HepG2 (cell line): ENCODE data around the gene MAMLD1. TPM values are rescaled to one million over a fixed set of nuclear protein-coding genes. Genes with fewer than 3 reads are reported as not detected.

ENCODE experiments used
- ATAC-seq: fragments of 200-7000 bp; cut with Tn5 transposase; 3 replicates; pipeline ENCODE4 v1.9.1; 2020; ENCODE audit warnings: mild to moderate bottlenecking, moderate library complexity
- BruUV-seq: library from RNA; stranded (reverse); fragments of 400-500 nt; replicated peaks from 2 replicates; lab custom pipeline; 2021; lab: Mats Ljungman, UMichigan
- CTCF ChIA-PET: fragments of 300-600 bp; formaldehyde crosslinking; extraction: SDS; loops from one replicate; lab custom pipeline; 2021; ENCODE audit warnings: low total read pairs, inconsistent platforms, low intra/inter-chr PET ratio; lab: Yijun Ruan, JAX
- POLR2A ChIA-PET: fragments of 350-600 bp; sonication (Branson Sonifier 250); formaldehyde crosslinking; loops from one replicate; lab custom pipeline; 2020; ENCODE audit warnings: antibody characterized with exemption, inconsistent platforms; lab: Yijun Ruan, JAX
- DNase-seq: peaks from one replicate; pipeline ENCODE4 v3.0.0-alpha.2; 2015; ENCODE audit warnings: low spot score
- FAIRE-seq: peaks from 3 replicates; lab custom pipeline; 2011; peaks lifted over from hg19 to GRCh38; lab: Jason Lieb, UNC
- H2AFZ ChIP-seq: one replicate; pipeline ENCODE4 v1.6.1; 2011; ENCODE audit warnings: low read length, inconsistent platforms
- H3K27ac ChIP-seq: fragments of 300-600 bp; 3 replicates; pipeline ENCODE4 v1.8.0; 2011; ENCODE audit warnings: mixed run types, mild to moderate bottlenecking, mixed read lengths, low read length, inconsistent platforms; ENCODE audit not compliant: insufficient read depth; ENCODE audit errors: extremely low read length
- H3K27me3 ChIP-seq, 2 experiments: fragments of 200-600 bp in 1 of 2; 2 replicates in 1 of 2; 3 replicates in 1 of 2; pipeline versions ENCODE4 v1.6.0 to v1.8.0; 2011; ENCODE audit warnings: low read length in 2 of 2, mild to moderate bottlenecking in 2 of 2, moderate library complexity in 2 of 2, inconsistent platforms in 1 of 2; ENCODE audit not compliant: insufficient read depth in 2 of 2, control insufficient read depth in 1 of 2
- H3K36me3 ChIP-seq, 2 experiments: fragments of 200-600 bp in 1 of 2; replicated peaks in 1 of 2; 2 replicates in 1 of 2; 3 replicates in 1 of 2; pipeline versions ENCODE4 v1.5.1 to v1.8.0; 2011; ENCODE audit warnings: low read length in 2 of 2, inconsistent platforms in 1 of 2; ENCODE audit not compliant: insufficient read depth in 2 of 2, control insufficient read depth in 1 of 2
- H3K4me1 ChIP-seq: 2 replicates; pipeline ENCODE4 v1.5.1; 2012; ENCODE audit warnings: low read length, inconsistent platforms; ENCODE audit not compliant: insufficient read depth
- H3K4me2 ChIP-seq: 2 replicates; pipeline ENCODE4 v1.6.0; 2011; ENCODE audit warnings: low read depth, low read length, inconsistent platforms
- H3K4me3 ChIP-seq, 3 experiments: fragments of 200-600 bp in 1 of 3; sonication (generic), shearing (Covaris generic) in 1 of 3; replicated peaks in 1 of 3; 2 replicates each; pipeline ENCODE4 v1.5.1; 2011 to 2016; ENCODE audit warnings: low read length in 3 of 3, inconsistent platforms in 2 of 3, low read depth in 2 of 3, mild to moderate bottlenecking in 2 of 3, control low read depth in 1 of 3, mixed read lengths in 1 of 3; ENCODE audit not compliant: insufficient read depth in 1 of 3
- H3K79me2 ChIP-seq: one replicate; pipeline ENCODE4 v1.6.1; 2011; ENCODE audit warnings: low read length, inconsistent platforms; ENCODE audit not compliant: insufficient read depth
- H3K9ac ChIP-seq: 2 replicates; pipeline ENCODE4 v1.6.0; 2011; ENCODE audit warnings: mild to moderate bottlenecking, low read depth, low read length, inconsistent platforms; ENCODE audit not compliant: insufficient read depth
- H3K9me3 ChIP-seq: 2 replicates; pipeline ENCODE4 v1.5.1; 2012; ENCODE audit warnings: mild to moderate bottlenecking, low read length
- H4K20me1 ChIP-seq: 2 replicates; pipeline ENCODE4 v1.6.0; 2011; ENCODE audit warnings: inconsistent platforms, mild to moderate bottlenecking, low read length, moderate library complexity; ENCODE audit not compliant: insufficient read depth
- ATRX ChIP-seq: sonication (generic); formaldehyde crosslinking; IDR thresholded peaks from 2 replicates; pipeline ENCODE4 v1.4.0; 2020; ENCODE audit warnings: missing genetic modification reagents, borderline replicate concordance
- HDAC2 ChIP-seq: sonication (generic); formaldehyde crosslinking; IDR thresholded peaks from 2 replicates; pipeline ENCODE4 v1.4.0; 2020; ENCODE audit warnings: missing genetic modification reagents
- RERE ChIP-seq: IDR thresholded peaks from 2 replicates; pipeline ENCODE4 v1.6.1; 2016; ENCODE audit warnings: low read depth, missing genetic modification reagents, missing compliant biosample characterization
- SIN3B ChIP-seq: fragments of 150-350 bp; IDR thresholded peaks from 2 replicates; pipeline ENCODE4 v1.6.1; 2014; ENCODE audit warnings: low read length
- TBL1XR1 ChIP-seq: fragments of 150-350 bp; IDR thresholded peaks from 2 replicates; pipeline ENCODE4 v1.6.1; 2014; ENCODE audit warnings: borderline replicate concordance, low read length; ENCODE audit not compliant: partially characterized antibody
- TFDP1 ChIP-seq: IDR thresholded peaks from 2 replicates; pipeline ENCODE4 v1.6.1; 2016; ENCODE audit warnings: missing compliant biosample characterization, missing genetic modification reagents, borderline replicate concordance
- ZBTB14 ChIP-seq: sonication (generic); formaldehyde crosslinking; IDR thresholded peaks from 2 replicates; pipeline ENCODE4 v1.4.0; 2020; ENCODE audit warnings: missing genetic modification reagents
- ZNF20 ChIP-seq: sonication (generic); formaldehyde crosslinking; IDR thresholded peaks from 2 replicates; pipeline ENCODE4 v1.4.0; 2020; ENCODE audit warnings: mild to moderate bottlenecking, moderate library complexity, missing genetic modification reagents
- ZNF383 ChIP-seq: sonication (generic); formaldehyde crosslinking; IDR thresholded peaks from 2 replicates; pipeline ENCODE4 v1.4.0; 2020; ENCODE audit warnings: missing genetic modification reagents, mild to moderate bottlenecking, borderline replicate concordance
- WGBS: methylation state at CpG from one replicate; pipeline ENCODE4 v1.1.6; 2017; ENCODE audit warnings: low lambda C conversion rate; 5-methylcytosine and 5-hydroxymethylcytosine counted together
- in situ Hi-C: cut with HindIII; loops from 2 replicates; pipeline ENCODE4 v1.10.0; 2017; ENCODE audit warnings: low pct_unique_long_range_greater_than_20kb; ENCODE audit not compliant: extremely low pct_ligation_motif_present
- intact Hi-C: fragments of 100-400 bp; cut with micrococcal nuclease; formaldehyde crosslinking; loops from one replicate; pipeline ENCODE4 v1.10.0; 2022; ENCODE audit not compliant: unreplicated experiment
- polyA plus RNA-seq, 8 experiments: library from polyadenylated mRNA; depleted of rRNA in 3 of 8; stranded (reverse) in 7 of 8; unstranded in 1 of 8; fragments of >200 nt; fragmentation: Illumina TruSeq in 4 of 8; extraction: Trizol in 4 of 8; gene quantifications; 2 replicates each; pipeline versions ENCODE4 v1.2.1 to v1.2.3, GENCODE V29; 2011 to 2016; ENCODE audit warnings: low read depth in 4 of 8, missing spikeins in 1 of 8, mixed read lengths in 1 of 8; ENCODE audit not compliant: insufficient read depth in 1 of 8
- total RNA-seq, 5 experiments: library from RNA; depleted of rRNA; stranded (reverse); fragments of >200 nt; fragmentation: Illumina TruSeq; extraction: Trizol; gene quantifications; 2 replicates each; pipeline ENCODE4 v1.2.3, GENCODE V29; 2016; ENCODE audit warnings: low read depth in 1 of 5
- TF ChIP-seq, protein P1 (sequence below): sonication (generic); formaldehyde crosslinking; IDR thresholded peaks from 2 replicates; pipeline ENCODE4 v1.4.0; 2020; ENCODE audit warnings: missing genetic modification reagents, borderline replicate concordance

Gene MAMLD1
- total and polyA plus RNA-seq, 2 of the 13 experiments (the other 11 are each of a cell fraction or from before 2014, with no cell fraction given): not detected

DNA sequence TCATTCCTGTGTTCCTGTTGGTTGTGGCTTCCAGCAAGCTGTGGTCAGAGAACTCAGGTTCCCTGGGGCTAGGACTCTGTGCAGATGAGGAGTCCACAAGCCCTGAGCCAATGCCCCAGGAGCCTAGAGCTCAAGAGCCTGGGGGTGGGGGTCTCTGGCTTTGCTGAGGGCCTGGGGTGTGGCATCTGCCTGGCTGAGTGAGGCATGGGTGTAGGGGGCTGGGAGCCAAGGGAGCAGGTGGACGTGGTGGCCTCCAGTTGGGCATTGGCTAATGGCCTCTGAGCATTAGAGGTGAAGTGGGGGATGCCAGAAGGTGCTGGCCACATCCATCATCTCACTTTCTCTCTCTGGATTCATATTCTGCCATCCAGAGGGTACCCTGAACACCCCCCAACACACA, 5.3 kb upstream of the MAMLD1 start:
- Histone ChIP-seq H3K4me1 (no peaks in the 10 kb centered on the region), H3K27me3 (peaks cover 4 to 20% of the 10 kb centered on the region in 2 experiments; a peak in 4 of 5 replicates), H3K79me2 (no peaks in the 10 kb centered on the region), H3K9me3 (no peaks in the 10 kb centered on the region), H3K36me3 (no peaks in the 10 kb centered on the region), H3K4me3 (no peak overlapping the region), H2AFZ (no peak overlapping the region), H3K4me2 (no peak overlapping the region), H3K9ac (no peak overlapping the region), H4K20me1 (no peaks in the 10 kb centered on the region), H3K27ac (no peak overlapping the region)
- in situ Hi-C loops (loop anchor here (25.0 kb wide), 1 partner anchor 395 kb away; no protein-coding TSS in a partner anchor), intact Hi-C loops (no loop called here)
- ChIA-PET POLR2A (no interaction called here), CTCF (no interaction called here)
- no peak for ATAC-seq
- FAIRE-seq: no peak
- no CpG with 5 or more reads among the region's 1 CpG for WGBS
- no TSS peak for BruUV-seq
- DNase-seq: no peak
- no peak for TF ChIP-seq ZNF20 (CRISPR knock-in tag)
- TF ChIP-seq ATRX (CRISPR knock-in tag): no peak
- TF ChIP-seq, protein P1, sequence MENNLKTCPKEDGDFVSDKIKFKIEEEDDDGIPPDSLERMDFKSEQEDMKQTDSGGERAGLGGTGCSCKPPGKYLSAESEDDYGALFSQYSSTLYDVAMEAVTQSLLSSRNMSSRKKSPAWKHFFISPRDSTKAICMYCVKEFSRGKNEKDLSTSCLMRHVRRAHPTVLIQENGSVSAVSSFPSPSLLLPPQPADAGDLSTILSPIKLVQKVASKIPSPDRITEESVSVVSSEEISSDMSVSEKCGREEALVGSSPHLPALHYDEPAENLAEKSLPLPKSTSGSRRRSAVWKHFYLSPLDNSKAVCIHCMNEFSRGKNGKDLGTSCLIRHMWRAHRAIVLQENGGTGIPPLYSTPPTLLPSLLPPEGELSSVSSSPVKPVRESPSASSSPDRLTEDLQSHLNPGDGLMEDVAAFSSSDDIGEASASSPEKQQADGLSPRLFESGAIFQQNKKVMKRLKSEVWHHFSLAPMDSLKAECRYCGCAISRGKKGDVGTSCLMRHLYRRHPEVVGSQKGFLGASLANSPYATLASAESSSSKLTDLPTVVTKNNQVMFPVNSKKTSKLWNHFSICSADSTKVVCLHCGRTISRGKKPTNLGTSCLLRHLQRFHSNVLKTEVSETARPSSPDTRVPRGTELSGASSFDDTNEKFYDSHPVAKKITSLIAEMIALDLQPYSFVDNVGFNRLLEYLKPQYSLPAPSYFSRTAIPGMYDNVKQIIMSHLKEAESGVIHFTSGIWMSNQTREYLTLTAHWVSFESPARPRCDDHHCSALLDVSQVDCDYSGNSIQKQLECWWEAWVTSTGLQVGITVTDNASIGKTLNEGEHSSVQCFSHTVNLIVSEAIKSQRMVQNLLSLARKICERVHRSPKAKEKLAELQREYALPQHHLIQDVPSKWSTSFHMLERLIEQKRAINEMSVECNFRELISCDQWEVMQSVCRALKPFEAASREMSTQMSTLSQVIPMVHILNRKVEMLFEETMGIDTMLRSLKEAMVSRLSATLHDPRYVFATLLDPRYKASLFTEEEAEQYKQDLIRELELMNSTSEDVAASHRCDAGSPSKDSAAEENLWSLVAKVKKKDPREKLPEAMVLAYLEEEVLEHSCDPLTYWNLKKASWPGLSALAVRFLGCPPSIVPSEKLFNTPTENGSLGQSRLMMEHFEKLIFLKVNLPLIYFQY (CRISPR knock-in tag): no peak
- no peak for TF ChIP-seq TBL1XR1
- TF ChIP-seq SIN3B: no peak
- no peak for TF ChIP-seq TFDP1 (CRISPR knock-in tag)
- no peak for TF ChIP-seq RERE (CRISPR knock-in tag)
- no peak for TF ChIP-seq ZNF383
- TF ChIP-seq HDAC2: no peak
- no peak for TF ChIP-seq ZBTB14 (CRISPR knock-in tag)
